T-helper 1 cell treated with Interleukin-12 subunit alpha and Interleukin-12 subunit beta and Interleukin-4 antibody, amounts not matched to agents 30 ng/mL and 1 ng/mL, for 36 hours (primary cell): ENCODE measurements around the gene MATN1. TPM values are rescaled to one million over a fixed set of nuclear protein-coding genes. Genes with fewer than 3 reads are reported as not detected.

Experiments
- intact Hi-C: fragments of 100-400 bp; cut with micrococcal nuclease; formaldehyde crosslinking; loops from one replicate; pipeline ENCODE4 v1.15.1; 2024
- total RNA-seq: library from RNA; stranded (reverse); gene quantifications from 2 replicates; pipeline ENCODE4 v1.2.3, GENCODE V29; 2022

The MATN1 gene
- total RNA-seq, 1 donor from 2014 or later = not detected

DNA sequence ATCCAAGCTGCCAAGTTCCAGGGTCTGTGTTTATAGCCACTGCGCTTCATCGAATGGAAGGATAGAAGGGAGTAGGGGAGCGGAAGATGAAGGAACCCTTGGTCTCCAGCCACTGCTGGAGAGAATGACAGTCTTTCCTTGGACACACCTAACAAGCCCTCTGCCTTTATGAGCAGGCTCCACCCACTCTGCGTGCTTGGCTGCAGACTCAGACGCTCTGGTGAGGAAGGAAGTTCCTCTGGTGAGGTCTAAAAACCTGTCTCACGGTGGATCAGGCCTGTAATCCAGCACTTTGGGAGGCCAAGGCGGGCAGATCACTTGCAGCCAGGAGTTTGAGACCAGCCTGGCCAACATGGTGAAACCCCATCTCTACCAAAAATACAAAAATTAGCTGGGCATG is 55.4 kb downstream of the MATN1 start:
- intact Hi-C loops = no loop called here

- intact Hi-C loops = no loop called here
Measured at GRCh38 chr1:30666756-30667273, 56.6 kb downstream of the MATN1 start.

GRCh38 chr1:30665216-30666010 is 58.0 kb downstream of the MATN1 start:
- intact Hi-C loops = no loop called here

DNA sequence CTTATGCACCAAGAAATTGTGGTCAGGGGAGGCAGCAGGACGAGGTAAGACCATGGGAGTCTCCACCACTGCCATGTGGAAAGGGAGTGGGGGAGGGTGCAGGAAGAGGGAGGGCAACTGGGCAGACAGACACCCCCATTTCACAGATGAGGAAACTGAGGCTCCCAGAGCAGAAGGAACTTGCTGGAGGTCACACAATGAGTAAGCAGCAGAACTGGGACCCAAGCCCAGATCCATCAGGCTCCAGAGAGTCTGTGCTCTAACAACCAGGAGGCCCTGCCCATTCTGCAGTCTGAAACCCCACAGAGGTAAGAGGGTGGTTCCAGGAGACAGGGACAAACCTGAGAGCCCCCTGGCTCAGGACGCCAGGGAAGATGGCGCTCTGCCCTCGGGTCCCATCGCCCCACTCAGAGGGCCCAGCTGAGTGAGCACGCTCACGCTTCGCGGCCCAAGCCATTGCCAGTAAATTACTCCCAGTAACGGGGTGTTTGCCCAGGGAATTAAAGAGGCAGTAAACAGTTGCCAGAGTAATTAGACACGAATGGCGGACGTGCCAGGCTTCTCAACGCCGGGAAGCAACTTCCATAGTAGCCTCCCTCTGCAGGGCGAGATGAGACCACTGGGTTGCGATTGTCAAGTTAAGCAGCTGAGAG is 59.2 kb downstream of the MATN1 start:
- intact Hi-C loops = no loop called here

- intact Hi-C loops = no loop called here
Measured at GRCh38 chr1:30663596-30664091, 59.7 kb downstream of the MATN1 start.

DNA sequence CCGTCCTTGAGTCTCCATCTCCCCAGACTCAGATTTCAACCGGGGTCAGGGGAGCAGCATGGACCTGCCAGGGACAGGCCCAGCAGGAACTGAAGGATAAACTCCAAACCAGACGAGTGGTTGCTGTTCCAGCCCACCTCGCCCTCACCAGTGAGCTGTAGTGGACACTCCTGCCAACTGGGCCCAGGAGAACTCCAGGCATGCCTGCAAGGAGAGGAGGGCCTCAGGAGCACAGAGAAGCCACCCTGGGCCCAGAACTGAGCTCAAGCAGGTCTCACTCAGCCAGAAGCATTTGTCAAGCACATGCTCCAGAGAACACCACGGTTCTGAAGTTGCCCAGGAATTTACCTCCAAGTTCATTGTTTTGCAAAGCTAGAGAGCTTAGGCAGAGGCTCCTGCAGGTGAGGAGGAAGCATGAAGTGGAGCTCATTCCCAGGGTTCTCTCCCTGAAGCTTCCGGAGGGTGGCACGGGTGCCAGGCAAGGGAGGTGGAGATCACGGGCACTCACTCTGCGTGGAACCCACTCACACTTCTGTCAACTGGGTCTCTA is 61.0 kb downstream of the MATN1 start:
- intact Hi-C loops = no loop called here

GRCh38 chr1:30661311-30661710 is 62.1 kb downstream of the MATN1 start:
- intact Hi-C loops = no loop called here

Other genes with a start within 250 kb of the MATN1 start
- 477 and 500 TPM in 2 replicates for gene LAPTM5, start 34.2 kb upstream of the MATN1 start, total RNA-seq
- gene SDC3, start 185.2 kb upstream of the MATN1 start, total RNA-seq = 0.17 and 0.25 TPM in 2 replicates